GM18861 (cell line): ENCODE measurements around the gene MX2.

Experiments
- ATAC-seq: cut with Tn5 transposase; IDR thresholded peaks from one replicate; pipeline ENCODE4 v1.9.1; 2021; ENCODE audit not compliant: unreplicated experiment

Gene MX2

DNA sequence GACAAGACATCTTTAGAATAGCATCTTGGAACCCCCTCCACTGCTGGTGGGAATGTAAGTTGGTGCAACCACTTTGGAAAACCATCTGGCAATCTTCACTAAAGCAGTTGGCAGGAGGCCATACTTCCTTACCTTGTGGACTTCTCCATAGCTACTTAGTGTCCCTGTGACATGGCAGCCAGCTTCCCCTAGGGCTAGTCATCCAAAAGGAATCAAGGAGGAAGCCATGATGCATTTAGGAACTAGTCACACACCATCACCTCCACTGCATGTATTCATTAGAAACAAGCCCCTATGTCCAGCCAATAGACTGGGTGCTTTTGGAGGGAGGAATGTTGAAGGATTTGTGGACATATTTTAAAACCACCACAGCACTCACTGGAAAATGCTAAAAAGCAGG is 19.9 kb downstream of the MX2 start:
- ATAC-seq: no peak

DNA sequence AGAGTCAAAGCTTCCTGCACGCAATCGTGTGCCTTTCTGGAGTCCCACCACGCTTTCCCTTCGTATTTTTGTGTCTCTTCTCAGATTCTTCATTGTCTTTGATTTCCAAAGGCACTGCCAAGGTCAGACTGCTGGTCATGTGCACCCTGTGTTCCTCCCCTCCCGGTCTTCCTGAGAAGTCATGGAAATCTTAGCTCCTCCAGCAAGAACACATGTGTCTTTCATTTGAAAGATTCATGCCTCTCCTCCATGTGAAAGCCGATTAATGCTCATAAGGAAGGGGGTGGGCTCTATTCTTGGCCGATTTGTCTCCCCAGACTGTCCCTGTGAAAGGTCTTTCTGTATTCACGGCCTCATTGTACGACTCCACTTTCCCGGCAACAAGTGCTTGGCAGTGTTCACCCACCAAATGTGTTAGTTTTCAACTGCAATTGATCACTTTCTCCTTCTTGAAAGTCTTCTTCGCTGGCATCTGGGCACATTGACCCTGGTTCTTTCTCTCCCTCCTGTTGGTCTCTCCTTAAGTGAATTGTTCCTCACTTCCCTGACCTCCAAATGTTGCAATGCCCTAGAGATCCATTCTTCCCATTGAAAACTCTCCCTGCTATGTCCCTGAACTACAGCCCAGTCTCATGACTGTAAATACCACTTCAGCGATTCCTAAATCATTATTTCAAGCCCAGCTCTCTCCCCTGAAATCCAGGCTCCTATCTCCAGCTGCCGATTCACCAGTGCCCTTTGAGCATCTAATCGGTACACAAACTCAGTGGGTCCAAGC is 25.4 kb downstream of the MX2 start:
- no peak for ATAC-seq

DNA sequence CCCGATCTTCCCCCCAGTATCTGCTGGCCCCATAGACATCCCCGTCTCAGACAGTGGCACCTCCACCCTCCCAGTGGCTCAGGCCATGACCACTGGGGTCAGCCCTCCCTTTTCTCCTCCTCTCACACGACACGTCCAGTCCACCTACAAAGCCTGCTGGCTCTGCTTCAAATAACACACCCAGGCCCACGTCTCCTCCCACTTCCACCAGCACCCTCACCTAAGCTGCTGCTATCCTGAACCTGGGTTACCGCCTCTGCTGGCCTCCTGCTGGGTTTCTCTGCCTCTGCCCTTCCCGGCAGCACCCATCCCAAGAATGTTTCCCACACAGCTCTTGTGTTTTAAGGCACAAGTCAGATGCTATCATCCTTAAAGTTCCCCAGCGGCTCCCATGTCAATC is 26.0 kb downstream of the MX2 start:
- no peak for ATAC-seq

DNA sequence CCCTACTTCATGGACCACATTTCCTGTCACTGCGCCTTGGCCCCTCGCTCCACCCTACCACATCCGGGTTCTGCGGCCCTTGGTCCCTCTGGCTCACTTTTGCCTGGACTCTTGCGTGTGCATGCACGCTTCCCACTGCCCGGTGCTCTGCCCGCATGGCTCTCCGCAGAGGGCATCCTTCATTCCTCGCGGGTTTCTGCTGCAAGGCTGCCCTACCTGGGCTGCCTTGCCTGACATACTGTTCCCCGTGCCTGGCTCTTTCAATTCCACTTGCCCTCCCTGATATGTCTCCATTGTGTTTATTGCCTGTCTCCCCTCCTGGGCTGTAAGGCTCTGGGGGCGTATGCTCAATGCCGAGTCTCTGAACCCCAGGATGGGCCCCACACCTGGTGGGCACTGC is 26.4 kb downstream of the MX2 start:
- no peak for ATAC-seq

DNA sequence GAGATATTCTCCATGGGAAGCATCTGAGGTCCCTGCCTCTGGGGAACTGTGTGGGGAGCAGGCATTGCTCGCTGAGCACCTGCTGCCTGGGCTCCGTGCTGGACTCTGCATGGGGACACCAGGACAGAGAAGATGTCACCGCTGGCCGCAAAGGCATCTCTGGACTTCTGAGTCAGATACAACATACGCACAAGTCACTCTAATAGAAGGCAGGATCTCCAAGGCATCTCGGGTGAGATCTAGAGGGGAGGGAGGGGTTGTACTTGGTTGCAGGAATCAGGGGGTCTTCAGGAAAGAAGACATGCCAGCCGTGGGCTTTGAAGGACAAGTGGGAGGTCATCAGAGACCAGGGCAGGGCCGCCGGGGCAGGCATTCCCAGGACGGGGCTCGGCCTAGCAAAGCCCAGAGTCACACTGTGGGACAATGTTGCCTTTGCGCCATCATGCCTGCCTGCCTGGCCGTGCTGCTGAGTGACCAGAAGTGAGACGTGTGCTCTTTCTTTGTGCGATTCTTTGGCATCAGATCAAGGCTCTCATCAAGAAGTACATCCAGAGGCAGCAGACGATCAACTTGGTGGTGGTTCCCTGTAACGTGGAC is 28.3 kb downstream of the MX2 start:
- no peak for ATAC-seq

DNA sequence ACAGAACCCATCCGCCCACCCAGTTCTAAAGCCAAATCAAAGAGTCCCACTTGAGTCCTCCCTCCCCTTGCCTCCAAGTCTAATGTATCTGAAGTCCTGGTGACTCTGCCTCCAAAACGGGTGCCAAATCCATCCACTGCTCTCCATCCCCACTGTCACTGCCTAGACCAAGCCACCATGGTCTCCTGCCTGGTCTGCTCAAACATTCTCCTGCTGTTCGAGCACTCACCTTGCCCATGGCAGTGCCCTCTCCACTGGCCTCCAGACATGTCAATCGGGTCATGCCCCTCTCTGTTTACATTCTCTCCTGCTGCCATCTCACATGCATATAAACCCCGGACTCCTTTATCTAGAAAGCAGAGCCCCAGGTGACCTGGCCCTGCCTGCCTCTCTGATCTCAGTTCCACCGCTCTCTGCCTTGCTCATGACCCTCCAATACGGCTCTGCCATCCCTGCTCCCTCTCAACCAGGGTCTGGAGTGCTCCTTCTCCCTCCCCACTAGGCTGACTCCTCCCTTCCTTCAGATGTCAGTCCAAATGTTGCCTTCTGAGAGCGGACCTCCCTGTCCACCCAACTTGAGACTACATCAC is 32.1 kb downstream of the MX2 start:
- ATAC-seq: no peak

DNA sequence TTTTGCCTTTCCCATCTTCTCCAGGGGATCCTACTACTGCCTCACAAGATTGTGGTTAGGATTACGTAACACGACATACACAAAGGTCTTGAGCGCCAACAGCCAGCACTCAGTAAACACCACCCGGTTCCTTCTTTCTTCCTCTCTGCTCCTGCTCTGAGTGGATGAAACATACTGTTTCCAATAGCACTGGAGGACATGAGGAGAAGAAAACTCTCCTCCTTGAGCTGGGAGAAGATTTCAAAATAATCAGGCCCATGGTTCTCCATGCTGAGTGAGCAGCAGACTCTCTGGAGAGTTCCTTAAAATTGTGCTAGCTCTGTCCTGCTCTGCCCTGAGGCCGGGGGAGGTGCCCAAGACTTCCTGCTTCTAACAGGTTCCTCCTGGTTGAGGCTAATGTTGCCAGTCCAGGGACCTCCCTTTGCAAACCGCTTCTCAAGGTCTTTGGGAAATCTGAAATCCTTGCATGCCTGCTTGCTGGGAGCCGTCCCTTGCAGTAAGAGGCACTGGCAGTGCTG is 34.8 kb downstream of the MX2 start:
- ATAC-seq: no peak

DNA sequence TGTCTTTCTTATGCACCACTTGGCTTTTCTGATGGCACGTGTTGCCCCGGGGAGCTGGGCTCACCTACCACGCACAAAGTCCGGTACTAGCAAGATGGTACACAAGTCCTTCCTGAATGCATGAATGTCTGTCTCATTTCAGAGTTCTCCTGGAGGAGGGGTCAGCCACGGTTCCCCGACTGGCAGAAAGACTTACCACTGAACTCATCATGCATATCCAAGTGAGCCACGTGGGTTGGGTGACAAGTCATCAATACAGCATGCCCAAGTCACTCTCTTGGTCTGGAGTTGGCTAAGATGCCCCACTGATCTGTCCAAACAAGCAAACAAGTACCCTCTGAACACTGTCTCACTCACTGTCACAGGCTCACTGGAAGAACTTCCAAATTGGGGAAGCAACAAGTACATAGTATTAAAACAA is 35.7 kb downstream of the MX2 start:
- ATAC-seq: no peak

DNA sequence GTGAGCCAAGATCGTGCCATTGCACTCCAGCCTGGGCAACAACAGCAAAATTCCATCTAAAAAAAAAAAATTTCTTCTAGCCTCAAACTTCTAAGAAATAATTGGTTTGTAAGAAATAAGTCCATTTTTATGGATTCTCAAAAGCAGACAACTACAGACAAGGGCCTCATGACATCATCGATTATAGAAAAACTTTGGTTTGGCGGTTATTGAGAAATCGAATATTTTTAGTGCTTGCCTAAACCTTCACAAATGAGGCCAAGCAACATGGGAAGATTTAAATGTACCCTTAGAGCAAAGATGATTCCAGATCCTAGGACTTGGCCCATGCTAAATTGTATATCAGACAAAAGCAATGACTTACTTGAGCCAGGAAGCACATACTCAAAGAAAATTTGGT is 36.4 kb downstream of the MX2 start:
- ATAC-seq: no peak

DNA sequence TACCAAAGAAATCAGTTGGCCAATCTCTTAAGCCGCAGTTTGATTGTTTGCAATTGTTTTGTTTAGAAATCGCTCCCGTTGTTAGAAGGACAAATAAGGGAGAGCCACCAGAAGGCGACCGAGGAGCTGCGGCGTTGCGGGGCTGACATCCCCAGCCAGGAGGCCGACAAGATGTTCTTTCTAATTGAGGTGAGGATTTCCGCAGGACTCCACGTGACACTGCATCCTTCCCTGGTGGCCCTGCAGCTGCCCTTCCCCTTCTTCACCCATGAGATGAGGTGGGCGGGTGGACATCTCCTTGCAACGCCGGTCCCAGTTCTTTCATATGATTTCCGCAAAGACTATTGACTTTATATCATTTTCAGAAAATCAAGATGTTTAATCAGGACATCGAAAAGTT is 37.0 kb downstream of the MX2 start:
- no peak for ATAC-seq

DNA sequence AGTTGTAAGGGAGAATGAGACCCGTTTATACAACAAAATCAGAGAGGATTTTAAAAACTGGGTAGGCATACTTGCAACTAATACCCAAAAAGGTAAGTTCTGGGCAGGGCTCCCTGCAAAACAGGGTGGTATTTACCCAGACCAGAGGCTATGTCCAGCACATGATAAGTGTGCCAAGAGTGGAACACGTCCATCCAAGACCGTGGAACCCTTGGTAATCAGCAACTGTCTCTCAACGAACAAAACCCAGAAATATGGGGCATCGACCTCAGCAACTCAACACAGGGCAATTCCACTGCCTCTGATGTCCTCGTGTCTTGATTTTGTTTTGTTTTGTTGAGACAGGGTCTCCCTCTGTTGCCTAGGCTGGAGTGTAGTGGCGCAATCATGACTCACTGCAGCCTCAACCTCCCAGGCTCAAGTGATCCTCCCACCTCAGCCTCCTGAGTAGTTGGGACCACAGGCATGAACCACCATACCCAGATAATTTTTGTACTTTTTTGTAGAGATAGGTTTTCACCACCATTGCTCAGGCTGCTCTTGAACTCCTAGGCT is 37.5 kb downstream of the MX2 start:
- ATAC-seq: no peak

DNA sequence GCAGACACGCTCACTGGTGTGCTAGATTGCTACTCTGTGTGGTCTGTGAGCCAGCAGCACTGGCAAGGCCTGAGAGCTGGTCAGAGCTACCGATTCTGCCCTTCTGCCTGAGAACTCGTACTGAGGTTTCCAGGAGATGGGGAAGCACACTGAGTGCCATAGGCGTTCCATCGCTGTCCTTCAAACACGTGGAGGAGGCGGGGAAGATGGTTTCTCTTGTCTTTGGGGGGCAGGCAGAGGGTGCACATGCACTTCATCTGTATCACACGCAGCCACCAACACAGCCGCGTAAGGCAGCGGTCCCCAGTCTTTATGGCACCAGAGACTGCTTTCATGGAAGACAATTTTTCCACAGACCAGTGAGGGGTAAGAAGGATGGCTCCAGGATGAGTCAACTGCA is 40.4 kb downstream of the MX2 start:
- no peak for ATAC-seq

DNA sequence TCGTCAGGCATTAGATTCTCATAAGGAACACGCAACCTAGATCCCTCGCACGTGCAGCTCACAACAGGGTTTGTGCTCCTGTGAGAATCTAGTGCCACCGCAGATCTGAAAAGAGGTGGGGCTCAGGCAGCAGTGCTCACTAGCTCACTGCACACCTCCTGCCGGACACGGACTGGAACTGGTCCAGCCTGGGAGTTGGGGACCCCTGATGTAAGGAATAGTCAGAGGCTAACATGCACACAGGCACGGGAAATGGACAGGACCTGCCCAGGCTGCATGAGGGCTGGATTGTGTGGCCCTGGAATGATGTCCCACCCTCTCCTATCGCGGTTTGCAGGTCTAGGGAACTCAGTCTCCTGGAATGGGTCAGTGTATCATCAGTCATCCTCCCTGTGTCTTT is 41.0 kb downstream of the MX2 start:
- no peak for ATAC-seq

DNA sequence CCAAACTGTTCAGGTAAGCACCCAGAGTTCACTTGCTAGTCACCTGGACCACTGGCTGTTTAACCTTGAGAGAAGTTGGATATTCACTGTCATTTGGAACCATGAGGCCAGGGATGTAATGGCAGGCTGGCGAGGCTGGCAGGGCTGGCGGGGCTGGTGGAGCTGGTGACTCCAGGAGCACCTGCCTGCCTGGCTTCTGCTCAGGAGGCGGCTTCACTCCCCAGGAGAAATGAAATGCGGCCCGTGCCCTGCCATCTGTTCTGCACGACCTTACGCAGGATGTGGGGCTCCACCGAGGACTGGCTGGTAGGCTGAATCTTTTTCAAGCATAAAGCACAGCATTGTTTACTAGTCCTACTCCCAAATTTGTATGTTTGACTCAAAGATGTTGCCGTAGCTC is 41.5 kb downstream of the MX2 start:
- ATAC-seq: no peak

DNA sequence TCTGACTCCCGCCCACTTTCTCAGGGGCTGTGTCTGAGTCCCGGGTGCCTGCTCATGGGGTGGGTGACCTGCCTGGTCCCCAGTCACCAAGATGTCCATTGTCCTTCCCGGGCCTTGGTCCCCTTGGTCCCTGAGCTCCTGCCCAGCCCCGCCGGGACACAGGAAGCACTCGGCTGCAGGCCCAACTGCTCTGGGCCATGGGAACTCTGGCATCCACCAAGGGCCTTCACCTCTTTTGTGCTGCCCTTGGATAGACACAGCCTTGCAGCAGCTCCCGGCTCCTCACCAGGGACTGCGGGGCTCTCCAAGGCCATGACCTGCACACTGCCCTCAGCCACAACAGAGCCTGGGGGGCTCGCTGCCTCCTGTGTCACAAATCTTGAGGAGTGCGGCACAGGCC is 42.1 kb downstream of the MX2 start:
- no peak for ATAC-seq

DNA sequence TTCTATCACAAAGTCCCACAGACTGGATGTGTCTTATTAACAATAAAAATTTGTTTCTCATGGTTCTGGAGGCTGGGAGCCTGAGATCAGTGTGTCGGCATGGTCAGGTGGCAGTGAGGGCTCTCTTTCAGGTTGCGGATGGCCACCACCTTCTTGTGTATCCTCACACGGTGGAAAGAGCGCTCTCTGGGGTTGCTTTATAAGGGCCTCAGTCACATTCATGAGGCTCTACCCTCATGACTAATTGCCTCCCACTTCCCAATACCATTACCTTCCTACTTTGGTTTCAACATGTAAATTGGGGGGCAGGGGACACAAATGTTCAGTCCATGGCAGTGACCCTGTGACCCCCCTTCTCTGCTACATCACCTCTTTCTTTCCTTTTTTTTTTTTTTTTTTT is 43.5 kb downstream of the MX2 start:
- no peak for ATAC-seq

DNA sequence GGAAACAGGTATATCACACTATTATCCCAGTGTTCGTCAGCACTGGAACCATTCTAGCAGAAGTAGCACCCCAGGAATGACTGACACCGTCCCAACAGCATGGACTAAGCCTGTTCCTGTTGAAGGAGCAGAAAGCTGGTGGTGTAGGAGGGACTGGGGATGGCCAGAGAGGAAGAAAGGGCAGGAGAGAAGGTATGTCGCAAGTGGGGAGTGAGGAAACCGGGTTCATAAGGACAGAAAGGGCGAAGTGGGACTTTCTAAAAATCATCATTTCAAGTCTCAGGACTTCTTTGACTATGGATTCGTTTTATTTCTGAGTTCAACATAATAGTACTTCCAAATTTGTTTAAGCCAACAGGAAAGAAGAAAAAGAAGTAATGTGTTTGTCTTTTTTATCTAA is 44.5 kb downstream of the MX2 start:
- ATAC-seq: no peak

DNA sequence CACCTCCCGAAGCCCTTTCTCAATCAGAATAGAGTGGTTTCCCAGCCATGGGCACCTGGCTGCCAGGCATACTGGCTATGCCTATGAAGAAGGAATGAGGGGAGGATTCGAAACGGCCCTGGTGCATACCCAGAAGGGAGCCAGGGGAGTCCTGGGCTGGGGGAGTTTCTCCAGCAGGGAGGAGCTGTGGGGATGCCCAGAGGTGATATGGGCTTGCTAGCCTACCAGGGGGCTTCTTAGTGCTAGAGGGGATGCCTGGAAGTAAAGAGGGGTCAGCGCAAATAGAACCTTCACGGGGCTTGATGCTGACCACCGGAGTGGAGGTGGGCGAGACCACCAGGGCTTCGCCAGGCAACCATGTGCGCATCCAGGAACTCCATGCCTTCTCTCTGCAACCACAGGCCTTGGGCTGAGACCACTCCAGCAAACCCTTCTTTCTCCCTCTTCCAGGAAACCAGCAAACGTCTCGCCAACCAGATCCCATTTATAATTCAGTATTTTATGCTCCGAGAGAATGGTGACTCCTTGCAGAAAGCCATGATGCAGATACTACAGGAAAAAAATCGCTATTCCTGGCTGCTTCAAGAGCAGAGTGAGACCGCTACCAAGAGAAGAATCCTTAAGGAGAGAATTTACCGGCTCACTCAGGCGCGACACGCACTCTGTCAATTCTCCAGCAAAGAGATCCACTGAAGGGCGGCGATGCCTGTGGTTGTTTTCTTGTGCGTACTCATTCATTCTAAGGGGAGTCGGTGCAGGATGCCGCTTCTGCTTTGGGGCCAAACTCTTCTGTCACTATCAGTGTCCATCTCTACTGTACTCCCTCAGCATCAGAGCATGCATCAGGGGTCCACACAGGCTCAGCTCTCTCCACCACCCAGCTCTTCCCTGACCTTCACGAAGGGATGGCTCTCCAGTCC is 46.0 kb downstream of the MX2 start:
- ATAC-seq: no peak

DNA sequence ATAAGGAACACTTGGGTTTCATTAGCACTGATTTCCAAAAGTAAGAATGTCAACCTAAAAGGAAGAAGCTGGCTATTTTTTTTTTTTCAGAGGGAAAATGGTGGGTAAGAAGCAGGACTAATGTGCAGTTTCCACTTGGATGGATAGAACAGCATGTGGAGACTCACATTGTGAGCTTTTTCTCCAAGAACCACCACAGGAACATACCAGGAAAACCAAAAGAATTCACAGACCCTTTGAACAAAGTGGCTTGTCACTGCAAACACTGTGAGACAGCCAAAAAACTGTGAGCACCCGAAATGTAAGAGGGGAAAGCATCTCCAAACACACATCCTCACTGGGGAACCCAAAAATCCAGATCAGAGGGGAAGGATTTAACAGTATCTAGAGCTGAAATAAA is 48.5 kb downstream of the MX2 start:
- no peak for ATAC-seq

DNA sequence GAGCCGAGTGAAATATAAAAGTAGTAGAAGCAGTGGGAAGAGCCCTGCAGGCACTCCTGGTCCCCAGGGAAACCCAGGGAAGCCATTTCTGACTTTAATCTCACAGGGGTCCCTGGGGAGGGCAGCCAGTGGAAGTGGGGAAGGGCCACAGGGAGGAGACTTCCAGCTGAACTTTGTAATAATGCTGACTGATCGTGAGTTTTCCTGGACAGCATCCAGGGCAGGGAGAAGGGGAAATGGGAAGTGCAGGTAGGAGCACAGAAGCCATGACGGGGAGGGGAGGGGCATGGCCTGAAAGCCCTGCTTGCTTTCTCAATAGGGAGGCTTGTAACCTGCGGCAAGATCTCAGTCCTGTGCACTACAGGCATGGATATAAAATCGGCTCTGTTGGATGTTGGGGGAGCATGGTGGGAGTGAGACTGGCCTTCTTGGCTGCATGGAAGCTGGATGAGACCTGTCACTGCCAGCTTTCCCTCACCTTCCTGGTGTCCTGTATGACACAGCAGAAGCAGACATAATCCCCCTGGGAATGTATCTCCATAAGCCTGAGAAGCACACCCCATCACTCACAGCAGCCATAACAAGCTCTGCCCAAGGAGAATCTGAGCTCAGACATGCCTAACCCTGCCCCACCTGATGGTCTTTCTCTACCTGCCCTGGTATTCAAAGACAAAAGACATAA is 49.1 kb downstream of the MX2 start:
- ATAC-seq: no peak
